ENCODE results near the gene CHRNE.
"Not testable (repeated sequence)": the region's sequence is repeated elsewhere in the genome, so short reads cannot be mapped to it uniquely, and the experiment has no call there.

The CHRNE gene

DNA sequence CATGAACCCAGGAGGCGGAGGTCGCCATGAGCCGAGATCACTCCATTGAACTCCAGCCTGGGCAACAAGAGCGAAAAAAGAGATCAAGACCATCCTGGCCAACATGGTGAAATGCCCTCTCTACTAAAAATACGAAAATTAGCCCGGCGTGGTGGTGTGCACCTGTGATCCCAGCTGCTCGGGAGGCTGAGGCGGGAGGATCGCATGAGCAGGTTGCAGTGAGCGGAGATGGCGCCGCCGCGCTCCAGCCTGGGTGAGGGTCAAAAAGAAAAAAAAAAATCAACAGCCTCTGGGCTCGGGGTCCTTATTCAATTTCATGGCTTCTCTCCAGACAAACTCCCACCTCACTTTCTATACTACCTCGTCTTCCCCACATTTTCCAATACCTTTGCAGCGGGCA lies 26.0 kb upstream of the CHRNE start:
- WGBS, 2 donors (ENCODE audit: extremely low coverage in 2 of 2, insufficient read length in 2 of 2, insufficient replicate concordance in 1 of 2), result 100% methylated on average over 1 of the region's 18 CpGs; no CpG with 5 or more reads in 1 of the 2 donors
- Histone ChIP-seq H3K27me3 (ENCODE audit: control insufficient read depth in 3 of 3, insufficient read depth in 3 of 3, low read depth in 1 of 3, low read length in 3 of 3) (no peaks in the 10 kb centered on the region), H3K4ac (ENCODE audit: low read length) (no peak overlapping the region), H3K14ac (ENCODE audit: low read length) (no peak overlapping the region), H3K4me1 (ENCODE audit: control insufficient read depth in 2 of 2, insufficient read depth in 1 of 2, low read depth in 1 of 2, low read length in 2 of 2) (no peaks in the 10 kb centered on the region), H3K4me2 (ENCODE audit: insufficient read depth, low read length, poor library complexity, severe bottlenecking) (no peak overlapping the region), H3K27ac (replicated peaks; ENCODE audit: low read length) (no peak overlapping the region), H3K9ac (ENCODE audit: low read depth, low read length, poor library complexity) (no peak overlapping the region), H3K23ac (ENCODE audit: low read depth, low read length, poor library complexity) (no peak overlapping the region), H2AFZ (ENCODE audit: low read length) (no peak overlapping the region), H2AK5ac (ENCODE audit: low read depth, low read length) (no peak overlapping the region), H3K79me1 (ENCODE audit: low read depth, low read length) (no peaks in the 10 kb centered on the region), H2BK15ac (ENCODE audit: low read length) (no peak overlapping the region), H3K18ac (ENCODE audit: low read length) (no peak overlapping the region), H4K91ac (ENCODE audit: low read depth, low read length, poor library complexity) (no peak overlapping the region), H3K36me3 (replicated peaks in 1 of 2; ENCODE audit: control insufficient read depth in 2 of 2, insufficient read depth in 2 of 2, low read length in 2 of 2) (no peaks in the 10 kb centered on the region), H4K8ac (ENCODE audit: low read depth, low read length) (no peak overlapping the region), H2BK120ac (ENCODE audit: low read depth, low read length) (no peak overlapping the region), H2BK5ac (ENCODE audit: low read length) (no peak overlapping the region), H2BK12ac (ENCODE audit: low read length) (no peak overlapping the region), H3K4me3 (ENCODE audit: low read length in 2 of 2) (no peak overlapping the region), H3K9me3 (replicated peaks in 1 of 2; ENCODE audit: control insufficient read depth in 2 of 2, insufficient read depth in 1 of 2, low read depth in 1 of 2, low read length in 2 of 2) (no peaks in the 10 kb centered on the region)
- DNase-seq (ENCODE audit: low spot score), result no peak

DNA sequence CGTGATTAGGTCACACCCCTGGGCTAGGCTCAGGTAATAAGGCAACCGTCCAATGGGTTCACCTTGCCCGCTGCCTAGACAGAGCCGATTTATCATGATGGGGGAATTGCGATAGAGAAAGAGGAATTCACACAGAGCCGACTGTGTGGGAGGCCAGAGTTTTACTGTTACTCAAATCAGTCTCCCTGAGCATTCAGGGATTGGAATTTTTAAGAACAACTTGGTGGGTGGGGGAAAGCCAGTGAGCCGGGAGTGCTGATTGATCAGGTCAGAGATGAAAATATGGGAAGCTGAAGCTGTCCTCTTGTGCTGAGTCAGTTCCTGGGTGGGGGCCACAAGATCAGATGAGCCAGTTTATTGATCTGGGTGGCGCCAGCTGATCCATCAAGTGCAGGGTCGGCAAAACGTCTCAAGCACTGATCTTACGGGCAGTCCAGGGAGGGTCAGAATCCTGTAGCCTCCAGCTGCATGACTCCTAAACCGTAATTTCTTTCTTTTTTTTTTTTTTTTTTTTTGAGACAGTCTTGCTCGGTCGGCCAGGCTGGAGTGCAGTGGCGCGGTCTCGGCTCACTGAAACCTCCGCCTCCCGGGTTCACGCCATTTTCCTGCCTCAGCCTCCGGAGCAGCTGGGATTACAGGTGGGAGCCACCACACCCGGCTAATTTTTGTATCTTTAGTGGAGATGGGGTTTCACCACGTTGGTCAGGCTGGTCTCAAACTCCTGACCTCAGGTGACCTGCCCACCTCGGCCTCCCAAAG lies 23.9 kb upstream of the CHRNE start:
- not testable (repeated sequence) for H4K91ac ChIP-seq (ENCODE audit: low read depth, low read length, poor library complexity); H3K4ac ChIP-seq (ENCODE audit: low read length); H3K27me3 ChIP-seq (ENCODE audit: control insufficient read depth in 3 of 3, insufficient read depth in 3 of 3, low read depth in 1 of 3, low read length in 3 of 3); H2BK5ac ChIP-seq (ENCODE audit: low read length); H3K4me1 ChIP-seq (ENCODE audit: control insufficient read depth in 2 of 2, insufficient read depth in 1 of 2, low read depth in 1 of 2, low read length in 2 of 2); H3K9me3 ChIP-seq (replicated peaks in 1 of 2; ENCODE audit: control insufficient read depth in 2 of 2, insufficient read depth in 1 of 2, low read depth in 1 of 2, low read length in 2 of 2); H2BK12ac ChIP-seq (ENCODE audit: low read length); H3K79me1 ChIP-seq (ENCODE audit: low read depth, low read length); H3K4me3 ChIP-seq (ENCODE audit: low read length in 2 of 2); H3K18ac ChIP-seq (ENCODE audit: low read length); H2AFZ ChIP-seq (ENCODE audit: low read length); H3K14ac ChIP-seq (ENCODE audit: low read length); H3K9ac ChIP-seq (ENCODE audit: low read depth, low read length, poor library complexity); H3K23ac ChIP-seq (ENCODE audit: low read depth, low read length, poor library complexity); DNase-seq (ENCODE audit: low spot score); H4K8ac ChIP-seq (ENCODE audit: low read depth, low read length); H2BK120ac ChIP-seq (ENCODE audit: low read depth, low read length); H3K4me2 ChIP-seq (ENCODE audit: insufficient read depth, low read length, poor library complexity, severe bottlenecking); H2AK5ac ChIP-seq (ENCODE audit: low read depth, low read length); H2BK15ac ChIP-seq (ENCODE audit: low read length); H3K27ac ChIP-seq (replicated peaks; ENCODE audit: low read length); H3K36me3 ChIP-seq (replicated peaks in 1 of 2; ENCODE audit: control insufficient read depth in 2 of 2, insufficient read depth in 2 of 2, low read length in 2 of 2)
- WGBS, 2 donors (ENCODE audit: extremely low coverage in 2 of 2, insufficient read length in 2 of 2, insufficient replicate concordance in 1 of 2), result no CpG with 5 or more reads among the region's 24 CpGs

DNA sequence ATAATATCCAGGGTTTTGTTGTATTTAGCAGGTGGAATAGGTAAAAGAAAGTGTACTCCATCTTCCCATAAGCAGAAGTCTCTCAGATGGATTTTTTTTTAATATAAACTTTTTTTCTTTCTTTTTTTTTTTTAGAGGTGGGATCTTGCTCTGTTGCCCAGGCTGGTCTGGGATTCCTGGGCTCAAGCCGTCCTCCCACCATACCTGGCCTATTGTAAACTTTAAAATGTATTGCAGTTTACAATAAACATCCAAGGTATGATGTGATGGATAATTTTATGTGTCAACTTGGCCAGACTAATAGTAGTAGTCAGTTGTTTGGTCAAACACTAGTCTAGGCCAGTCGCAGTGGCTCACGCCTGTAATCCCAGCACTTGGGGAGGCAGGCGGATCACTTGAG lies 18.4 kb upstream of the CHRNE start:
- no CpG with 5 or more reads among the region's 4 CpGs for WGBS, 2 donors (ENCODE audit: extremely low coverage in 2 of 2, insufficient read length in 2 of 2, insufficient replicate concordance in 1 of 2)
- Histone ChIP-seq H3K79me1 (ENCODE audit: low read depth, low read length) (no peaks in the 10 kb centered on the region), H3K23ac (ENCODE audit: low read depth, low read length, poor library complexity) (no peak overlapping the region), H4K91ac (ENCODE audit: low read depth, low read length, poor library complexity) (no peak overlapping the region), H2BK5ac (ENCODE audit: low read length) (no peak overlapping the region), H2BK15ac (ENCODE audit: low read length) (no peak overlapping the region), H3K9ac (ENCODE audit: low read depth, low read length, poor library complexity) (no peak overlapping the region), H3K4me2 (ENCODE audit: insufficient read depth, low read length, poor library complexity, severe bottlenecking) (no peak overlapping the region), H3K27ac (replicated peaks; ENCODE audit: low read length) (no peak overlapping the region), H2AFZ (ENCODE audit: low read length) (no peak overlapping the region), H2BK120ac (ENCODE audit: low read depth, low read length) (no peak overlapping the region), H2BK12ac (ENCODE audit: low read length) (no peak overlapping the region), H3K36me3 (replicated peaks in 1 of 2; ENCODE audit: control insufficient read depth in 2 of 2, insufficient read depth in 2 of 2, low read length in 2 of 2) (no peaks in the 10 kb centered on the region), H3K14ac (ENCODE audit: low read length) (no peak overlapping the region), H3K4me3 (ENCODE audit: low read length in 2 of 2) (no peak overlapping the region), H3K4ac (ENCODE audit: low read length) (no peak overlapping the region), H4K8ac (ENCODE audit: low read depth, low read length) (no peak overlapping the region), H3K4me1 (ENCODE audit: control insufficient read depth in 2 of 2, insufficient read depth in 1 of 2, low read depth in 1 of 2, low read length in 2 of 2) (no peaks in the 10 kb centered on the region), H3K9me3 (replicated peaks in 1 of 2; ENCODE audit: control insufficient read depth in 2 of 2, insufficient read depth in 1 of 2, low read depth in 1 of 2, low read length in 2 of 2) (no peaks in the 10 kb centered on the region), H2AK5ac (ENCODE audit: low read depth, low read length) (no peak overlapping the region), H3K18ac (ENCODE audit: low read length) (no peak overlapping the region), H3K27me3 (ENCODE audit: control insufficient read depth in 3 of 3, insufficient read depth in 3 of 3, low read depth in 1 of 3, low read length in 3 of 3) (no peaks in the 10 kb centered on the region)
- no peak for DNase-seq (ENCODE audit: low spot score)

DNA sequence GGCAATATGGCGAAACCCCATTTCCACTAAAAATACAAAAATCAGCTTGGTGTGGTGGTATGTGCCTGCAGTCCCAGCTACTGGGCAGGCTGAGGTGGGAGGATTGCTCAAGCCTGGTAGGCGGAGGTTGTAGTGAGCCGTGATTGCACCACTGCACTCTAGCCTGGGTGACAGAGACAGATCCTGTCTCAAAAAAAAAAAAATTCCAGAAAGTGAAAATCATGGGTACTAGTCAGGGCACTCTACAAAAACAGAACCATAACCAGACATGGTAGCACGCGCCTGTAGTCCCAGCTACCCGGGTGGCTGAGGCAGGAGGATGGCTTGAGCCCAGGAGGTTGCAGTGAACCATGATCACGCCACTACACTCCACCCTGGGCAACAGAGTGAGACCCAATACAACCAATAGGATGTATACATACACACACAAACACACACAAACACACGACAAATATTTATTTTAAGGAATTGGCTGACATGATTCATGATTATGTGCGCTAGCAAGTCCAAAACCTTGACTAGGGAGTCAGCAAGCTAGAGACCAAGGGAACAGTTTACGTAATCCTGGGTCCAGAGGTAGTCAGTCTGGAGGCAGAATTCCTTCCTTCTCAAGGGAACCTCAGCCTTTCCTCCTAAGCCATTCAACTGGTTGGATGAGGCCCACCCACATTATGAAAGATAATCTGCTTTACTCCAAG lies 17.6 kb upstream of the CHRNE start:
- H3K36me3 ChIP-seq (replicated peaks in 1 of 2; ENCODE audit: control insufficient read depth in 2 of 2, insufficient read depth in 2 of 2, low read length in 2 of 2), result no peaks in the 10 kb centered on the region
- H4K91ac ChIP-seq (ENCODE audit: low read depth, low read length, poor library complexity), result no peak overlapping the region
- no peak overlapping the region for H3K14ac ChIP-seq (ENCODE audit: low read length)
- no CpG with 5 or more reads among the region's 10 CpGs for WGBS, 2 donors (ENCODE audit: extremely low coverage in 2 of 2, insufficient read length in 2 of 2, insufficient replicate concordance in 1 of 2)
- H2AK5ac ChIP-seq (ENCODE audit: low read depth, low read length), result no peak overlapping the region
- H2AFZ ChIP-seq (ENCODE audit: low read length), result no peak overlapping the region
- H3K27me3 ChIP-seq (ENCODE audit: control insufficient read depth in 3 of 3, insufficient read depth in 3 of 3, low read depth in 1 of 3, low read length in 3 of 3), result no peaks in the 10 kb centered on the region
- no peaks in the 10 kb centered on the region for H3K4me1 ChIP-seq (ENCODE audit: control insufficient read depth in 2 of 2, insufficient read depth in 1 of 2, low read depth in 1 of 2, low read length in 2 of 2)
- H3K4me3 ChIP-seq (ENCODE audit: low read length in 2 of 2), result no peak overlapping the region
- H3K18ac ChIP-seq (ENCODE audit: low read length), result no peak overlapping the region
- H3K4ac ChIP-seq (ENCODE audit: low read length), result no peak overlapping the region
- no peak overlapping the region for H2BK12ac ChIP-seq (ENCODE audit: low read length)
- no peak overlapping the region for H3K4me2 ChIP-seq (ENCODE audit: insufficient read depth, low read length, poor library complexity, severe bottlenecking)
- H3K79me1 ChIP-seq (ENCODE audit: low read depth, low read length), result no peaks in the 10 kb centered on the region
- H2BK15ac ChIP-seq (ENCODE audit: low read length), result no peak overlapping the region
- H3K9me3 ChIP-seq (replicated peaks in 1 of 2; ENCODE audit: control insufficient read depth in 2 of 2, insufficient read depth in 1 of 2, low read depth in 1 of 2, low read length in 2 of 2), result no peaks in the 10 kb centered on the region
- no peak overlapping the region for H3K9ac ChIP-seq (ENCODE audit: low read depth, low read length, poor library complexity)
- H3K27ac ChIP-seq (replicated peaks; ENCODE audit: low read length), result no peak overlapping the region
- H3K23ac ChIP-seq (ENCODE audit: low read depth, low read length, poor library complexity), result no peak overlapping the region
- no peak overlapping the region for H2BK5ac ChIP-seq (ENCODE audit: low read length)
- no peak overlapping the region for H4K8ac ChIP-seq (ENCODE audit: low read depth, low read length)
- no peak for DNase-seq (ENCODE audit: low spot score)
- H2BK120ac ChIP-seq (ENCODE audit: low read depth, low read length), result no peak overlapping the region

Data from neuronal stem cell (in vitro differentiated cells).